Gastroesophageal sphincter (tissue), 4 donors: ENCODE data around the gene GMPR. TPM values are rescaled to one million over a fixed set of nuclear protein-coding genes. Genes with fewer than 3 reads are reported as not detected.

ENCODE experiments used
- ATAC-seq: fragments of 150-250 bp; one replicate; pipeline ENCODE4 v1.9.1; 2016; ENCODE audit warnings: mild to moderate bottlenecking, moderate library complexity
- H3K27ac ChIP-seq, 4 donors: fragments of 200-600 bp; sonication (generic) in 3 of 4; 1 replicate in 3 of 4; 2 replicates in 1 of 4; pipeline ENCODE4 v1.5.1; 2016 to 2019
- H3K27me3 ChIP-seq: fragments of 200-600 bp; sonication (generic); one replicate; pipeline ENCODE4 v1.5.1; 2019
- H3K36me3 ChIP-seq, 2 donors: fragments of 200-600 bp; sonication (generic); one replicate each; pipeline ENCODE4 v1.5.1; 2019; ENCODE audit warnings: control low read depth in 1 of 2
- H3K4me1 ChIP-seq, 3 donors: fragments of 200-600 bp; sonication (generic); 1 replicate in 2 of 3; 2 replicates in 1 of 3; pipeline ENCODE4 v1.5.1; 2016 to 2019; ENCODE audit warnings: control low read depth in 2 of 3
- H3K4me3 ChIP-seq, 2 donors: fragments of 200-600 bp; sonication (generic); one replicate each; pipeline ENCODE4 v1.5.1; 2019; ENCODE audit warnings: mild to moderate bottlenecking in 1 of 2, moderate library complexity in 1 of 2
- H3K9me3 ChIP-seq, 3 donors: fragments of 200-600 bp; sonication (generic); one replicate each; pipeline ENCODE4 v1.5.1; 2017 to 2019; ENCODE audit warnings: control low read depth in 2 of 3
- CTCF ChIP-seq, 4 experiments: fragments of 200-600 bp in 2 of 4; fragments of 450-650 bp in 2 of 4; sonication (generic) in 1 of 4; IDR thresholded peaks; one replicate each; pipeline ENCODE4 v1.5.1; 2017 to 2019; ENCODE audit warnings: antibody characterized with exemption in 4 of 4, mild to moderate bottlenecking in 2 of 4, moderate library complexity in 2 of 4
- EP300 ChIP-seq: sonication (generic); formaldehyde crosslinking; IDR thresholded peaks from one replicate; pipeline ENCODE4 v1.6.1; 2017; ENCODE audit warnings: antibody characterized with exemption, mild to moderate bottlenecking
- POLR2A ChIP-seq, 2 donors: fragments of 450-650 bp; IDR thresholded peaks; one replicate each; pipeline ENCODE4 v1.6.1; 2017; ENCODE audit warnings: antibody characterized with exemption in 2 of 2, mild to moderate bottlenecking in 2 of 2, moderate library complexity in 1 of 2
- POLR2AphosphoS5 ChIP-seq: sonication (generic); formaldehyde crosslinking; IDR thresholded peaks from one replicate; pipeline ENCODE4 v1.6.1; 2017; ENCODE audit warnings: antibody characterized with exemption
- WGBS, 2 donors: methylation state at CpG; one replicate each; pipeline ENCODE4 v1.1.5; 2018; ENCODE audit warnings: low coverage in 1 of 2; 5-methylcytosine and 5-hydroxymethylcytosine counted together
- total RNA-seq, 4 donors: library from RNA; depleted of rRNA; stranded (reverse); fragments of >200 nt; gene quantifications; one replicate each; pipeline ENCODE4 v1.1.0, GENCODE V29; 2016

The GMPR gene
- total RNA-seq, 4 donors from 2014 or later = 18.2 to 71.5 (median 45.6) TPM

- no peaks in the 10 kb centered on the region for H3K27me3 ChIP-seq
- 80 to 93% methylated on average over 1 to 15 of the region's 15 CpGs for WGBS, 2 donors
- H3K36me3 ChIP-seq = peaks cover 0 to 69% of the 10 kb centered on the region in 2 donors
- H3K27ac ChIP-seq = no peak overlapping the region
- TF ChIP-seq POLR2A (IDR thresholded peaks at IDR 0.05) = no peak
- TF ChIP-seq POLR2AphosphoS5 = no peak
- no peak for TF ChIP-seq CTCF (IDR thresholded peaks at IDR 0.05)
- no peak for TF ChIP-seq EP300
- H3K4me1 ChIP-seq = no peaks in the 10 kb centered on the region
- no peaks in the 10 kb centered on the region for H3K9me3 ChIP-seq
- H3K4me3 ChIP-seq = no peak overlapping the region
- no peak for ATAC-seq
These were observed 56.7 kb downstream of the GMPR start for GRCh38 chr6:16295060-16295459.

DNA sequence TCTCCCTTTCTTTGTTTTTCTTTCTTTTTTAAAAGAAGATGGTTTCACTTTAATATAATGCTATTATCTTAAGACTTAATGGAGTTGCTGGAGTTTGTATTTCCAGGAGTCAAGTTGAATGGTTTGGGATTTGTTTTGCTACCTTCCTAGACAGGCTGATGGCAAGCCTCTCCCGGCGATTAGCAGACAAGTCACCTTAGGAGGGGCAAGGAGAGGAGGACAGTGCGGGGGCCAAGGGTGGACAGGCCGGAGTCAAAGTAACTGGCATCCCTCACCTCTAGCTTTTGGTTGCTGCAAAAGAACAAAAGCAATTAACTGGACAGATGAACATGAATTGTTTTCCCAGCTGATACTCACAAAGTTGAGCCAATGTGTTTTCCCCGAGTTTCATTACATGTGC lies 57.1 kb downstream of the GMPR start:
- no peak overlapping the region for H3K4me3 ChIP-seq
- no peak for ATAC-seq
- no peaks in the 10 kb centered on the region for H3K9me3 ChIP-seq
- WGBS, 2 donors = 83 to 87% methylated on average over 3 to 5 of the region's 5 CpGs
- peaks cover 0 to 64% of the 10 kb centered on the region in 2 donors for H3K36me3 ChIP-seq
- no peaks in the 10 kb centered on the region for H3K4me1 ChIP-seq
- TF ChIP-seq EP300 (no peak), POLR2AphosphoS5 (no peak), POLR2A (IDR thresholded peaks at IDR 0.05) (no peak), CTCF (IDR thresholded peaks at IDR 0.05) (no peak)
- no peaks in the 10 kb centered on the region for H3K27me3 ChIP-seq
- H3K27ac ChIP-seq = no peak overlapping the region

DNA sequence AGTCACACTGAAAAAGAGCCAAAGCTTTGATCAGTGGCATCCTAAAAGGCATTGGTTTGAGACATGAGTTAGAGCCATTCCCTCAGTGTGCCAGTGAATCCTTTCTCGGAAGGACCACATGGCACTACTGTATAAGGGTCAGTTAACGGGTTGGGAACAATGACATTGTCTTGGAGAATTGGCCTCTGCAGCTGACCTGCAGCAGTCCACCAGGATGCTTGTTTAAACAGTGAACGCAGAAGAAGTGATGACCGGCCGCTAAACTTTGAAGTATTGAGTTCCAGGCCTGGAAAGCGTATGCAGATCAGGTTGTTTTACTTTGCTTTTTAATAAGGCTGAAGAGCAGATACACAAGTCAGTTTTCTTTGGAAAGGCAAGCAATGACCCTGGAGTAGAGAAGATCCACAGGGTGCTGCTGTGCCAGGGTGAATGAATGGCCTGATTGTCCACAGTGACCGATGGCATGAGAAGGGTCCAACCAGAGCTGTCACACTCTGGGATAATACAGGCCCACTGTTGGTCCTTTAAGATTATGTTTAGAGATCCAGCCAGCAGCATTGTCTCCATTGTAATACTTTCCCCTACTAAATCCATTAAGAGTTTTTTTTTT lies 57.8 kb downstream of the GMPR start:
- Histone ChIP-seq H3K27ac (no peak overlapping the region), H3K4me1 (no peaks in the 10 kb centered on the region), H3K27me3 (no peaks in the 10 kb centered on the region), H3K4me3 (no peak overlapping the region), H3K9me3 (no peaks in the 10 kb centered on the region), H3K36me3 (peaks cover 0 to 58% of the 10 kb centered on the region in 2 donors)
- 83 to 90% methylated on average over 1 to 7 of the region's 7 CpGs for WGBS, 2 donors
- ATAC-seq = no peak
- TF ChIP-seq EP300 (no peak), POLR2AphosphoS5 (no peak), CTCF (IDR thresholded peaks at IDR 0.05) (no peak), POLR2A (IDR thresholded peaks at IDR 0.05) (no peak)

DNA sequence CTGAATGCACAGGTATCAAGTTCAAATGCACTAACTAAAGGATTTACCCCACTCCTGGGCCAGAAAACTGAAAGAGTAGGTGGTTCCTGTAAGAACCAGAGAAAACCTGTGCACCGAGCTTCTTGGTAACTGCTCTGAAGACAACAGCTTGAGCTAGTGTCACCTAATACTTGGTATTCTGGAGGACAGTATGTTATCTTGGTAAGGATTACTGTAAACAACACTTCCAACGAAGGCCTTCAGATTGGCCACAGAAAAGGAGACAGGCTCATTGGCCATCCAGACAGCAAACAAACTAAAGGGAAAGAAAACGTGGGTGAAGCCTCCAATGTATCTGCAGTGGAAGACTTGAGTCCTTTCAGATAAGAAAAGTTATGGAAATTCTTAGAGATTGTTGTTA lies 61.5 kb downstream of the GMPR start:
- 88% methylated on average over 2 of the region's 3 CpGs; no CpG with 5 or more reads in 1 of the 2 donors for WGBS, 2 donors

More for the DNA sequence above, 61.5 kb downstream of the GMPR start:
- TF ChIP-seq CTCF (IDR thresholded peaks at IDR 0.05) (no peak), EP300 (no peak), POLR2A (IDR thresholded peaks at IDR 0.05) (no peak), POLR2AphosphoS5 (no peak)
- Histone ChIP-seq H3K4me1 (no peaks in the 10 kb centered on the region), H3K9me3 (no peaks in the 10 kb centered on the region), H3K4me3 (no peak overlapping the region), H3K36me3 (peaks cover 0 to 42% of the 10 kb centered on the region in 2 donors), H3K27ac (no peak overlapping the region), H3K27me3 (no peaks in the 10 kb centered on the region)
- no peak for ATAC-seq
